ENCODE data around the gene USH2A. TPM values are rescaled to one million over a fixed set of nuclear protein-coding genes. Genes with fewer than 3 reads are reported as not detected.

Gene USH2A
- total RNA-seq, 4 donors from 2014 or later, result under 0.01 TPM; not detected in 3

DNA sequence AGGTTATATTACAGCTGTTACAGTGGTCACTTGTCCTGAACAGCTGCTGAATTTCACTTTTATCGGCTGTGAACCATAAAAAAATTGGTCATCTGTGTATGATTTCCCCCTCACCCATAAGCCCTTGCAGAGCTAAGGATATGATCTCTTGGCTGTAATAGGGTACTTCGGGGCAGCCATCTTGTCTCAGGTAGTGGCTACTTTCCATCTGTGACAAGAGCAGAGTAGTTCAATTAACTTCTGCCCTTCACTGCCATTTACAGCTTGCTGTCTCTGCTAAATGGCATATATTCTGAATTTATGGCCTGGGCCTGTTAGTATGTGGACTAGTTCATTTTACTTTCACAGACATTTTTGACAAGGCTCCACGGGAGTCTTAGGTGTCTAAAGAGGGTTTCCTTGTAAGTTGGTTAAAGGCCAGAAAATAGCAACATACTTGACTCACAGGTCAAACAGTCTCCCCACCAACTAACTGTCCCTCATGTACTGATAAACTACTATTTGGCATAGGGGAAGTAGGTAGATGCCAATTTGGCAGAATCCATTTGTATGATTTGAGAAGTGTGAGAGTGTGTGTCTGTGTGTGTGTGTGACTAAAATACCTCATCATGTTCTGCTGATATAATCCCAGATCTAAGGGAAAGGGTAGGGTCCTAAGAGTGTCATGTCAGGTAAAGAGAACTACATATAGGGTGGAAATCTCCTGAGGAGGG, 704.5 kb downstream of the USH2A start:
- H3K36me3 ChIP-seq, result no peaks in the 10 kb centered on the region
- intact Hi-C loops (cut with DNase I; ENCODE audit: low total_unique reads), result no loop called here
- no peaks in the 10 kb centered on the region for H3K4me1 ChIP-seq
- TF ChIP-seq POLR2A (IDR thresholded peaks at IDR 0.05), result no peak
- TF ChIP-seq, protein P1, sequence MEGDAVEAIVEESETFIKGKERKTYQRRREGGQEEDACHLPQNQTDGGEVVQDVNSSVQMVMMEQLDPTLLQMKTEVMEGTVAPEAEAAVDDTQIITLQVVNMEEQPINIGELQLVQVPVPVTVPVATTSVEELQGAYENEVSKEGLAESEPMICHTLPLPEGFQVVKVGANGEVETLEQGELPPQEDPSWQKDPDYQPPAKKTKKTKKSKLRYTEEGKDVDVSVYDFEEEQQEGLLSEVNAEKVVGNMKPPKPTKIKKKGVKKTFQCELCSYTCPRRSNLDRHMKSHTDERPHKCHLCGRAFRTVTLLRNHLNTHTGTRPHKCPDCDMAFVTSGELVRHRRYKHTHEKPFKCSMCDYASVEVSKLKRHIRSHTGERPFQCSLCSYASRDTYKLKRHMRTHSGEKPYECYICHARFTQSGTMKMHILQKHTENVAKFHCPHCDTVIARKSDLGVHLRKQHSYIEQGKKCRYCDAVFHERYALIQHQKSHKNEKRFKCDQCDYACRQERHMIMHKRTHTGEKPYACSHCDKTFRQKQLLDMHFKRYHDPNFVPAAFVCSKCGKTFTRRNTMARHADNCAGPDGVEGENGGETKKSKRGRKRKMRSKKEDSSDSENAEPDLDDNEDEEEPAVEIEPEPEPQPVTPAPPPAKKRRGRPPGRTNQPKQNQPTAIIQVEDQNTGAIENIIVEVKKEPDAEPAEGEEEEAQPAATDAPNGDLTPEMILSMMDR (IDR thresholded peaks at IDR 0.05), result no peak
- no peak overlapping the region for H3K27ac ChIP-seq
- H3K4me3 ChIP-seq, result no peak overlapping the region
- no peak for DNase-seq
- H3K9me3 ChIP-seq, result no peaks in the 10 kb centered on the region
- in situ Hi-C loops (cut with MboI; ENCODE audit: low pct_ligation_motif_present in 1 of 4, low pct_unique_long_range_greater_than_20kb in 1 of 4, low sequenced_read_pairs in 3 of 4), result no loop called here
- no peaks in the 10 kb centered on the region for H3K27me3 ChIP-seq
- WGBS, 2 donors (ENCODE audit: low coverage in 1 of 2), result 33 to 71% methylated on average over 1 to 3 of the region's 3 CpGs

DNA sequence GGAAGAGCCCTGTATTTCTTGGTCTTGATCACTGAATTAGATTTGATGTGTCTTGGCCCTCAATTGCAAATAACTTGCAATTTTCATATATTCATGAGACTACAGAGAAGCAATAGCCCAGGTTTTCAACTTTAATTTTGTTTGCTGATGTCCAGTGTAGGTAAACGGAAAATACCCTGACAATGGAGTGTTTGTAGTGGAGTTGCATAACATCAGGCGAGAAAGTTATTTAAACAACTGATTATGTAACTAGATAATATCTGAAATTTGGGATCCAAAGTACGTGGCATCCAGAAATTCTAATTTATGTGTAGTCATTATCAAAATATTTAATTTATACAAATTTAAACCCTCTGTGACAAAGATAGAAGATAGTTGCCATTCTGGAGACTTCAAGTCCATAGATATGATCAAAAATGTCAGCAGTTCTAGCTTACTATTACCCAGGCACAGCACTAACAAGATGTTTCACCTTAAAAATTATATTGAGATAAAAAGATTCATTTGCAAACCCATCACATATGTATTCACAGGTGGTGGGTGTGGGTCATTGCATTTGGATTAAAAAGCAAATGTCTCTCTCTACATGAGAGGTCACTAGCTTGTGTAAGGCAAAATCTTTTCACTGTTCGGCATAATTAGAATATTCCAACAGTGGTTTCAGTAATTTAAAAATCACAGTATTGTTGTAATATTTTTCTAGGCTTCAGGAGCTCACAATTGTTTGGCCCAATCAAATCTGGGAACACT, 705.4 kb downstream of the USH2A start:
- Histone ChIP-seq H3K36me3 (no peaks in the 10 kb centered on the region), H3K4me1 (no peaks in the 10 kb centered on the region), H3K27ac (no peak overlapping the region), H3K9me3 (no peaks in the 10 kb centered on the region), H3K4me3 (no peak overlapping the region), H3K27me3 (no peaks in the 10 kb centered on the region)
- TF ChIP-seq, protein P1 (IDR thresholded peaks at IDR 0.05), result no peak
- TF ChIP-seq POLR2A (IDR thresholded peaks at IDR 0.05) (no peak), POLR2AphosphoS5 (IDR thresholded peaks at IDR 0.05) (no peak), EP300 (IDR thresholded peaks at IDR 0.05; ENCODE audit: low read depth) (no peak)
- DNase-seq, result no peak
- WGBS, 2 donors (ENCODE audit: low coverage in 1 of 2), result 66 to 75% methylated on average over 4 of the region's 4 CpGs
- intact Hi-C loops (cut with DNase I; ENCODE audit: low total_unique reads) (no loop called here), in situ Hi-C loops (cut with MboI; ENCODE audit: low pct_ligation_motif_present in 1 of 4, low pct_unique_long_range_greater_than_20kb in 1 of 4, low sequenced_read_pairs in 3 of 4) (no loop called here)

DNA sequence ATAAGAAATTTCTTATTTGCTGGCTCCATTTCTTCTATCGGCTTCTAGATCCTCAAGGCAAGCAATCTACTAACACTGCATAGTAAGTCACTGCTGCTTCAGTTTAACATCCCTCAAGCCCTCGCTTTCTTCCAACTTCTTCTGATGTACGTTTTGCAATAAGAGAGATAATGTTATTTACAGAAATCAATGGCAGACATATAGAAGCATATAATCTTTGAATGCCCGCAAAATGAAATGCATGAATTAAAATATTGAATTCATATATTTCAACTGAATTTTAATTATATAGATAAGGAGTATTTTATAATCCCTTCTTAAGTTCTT, 712.4 kb downstream of the USH2A start:
- H3K9me3 ChIP-seq, result no peaks in the 10 kb centered on the region
- no peak overlapping the region for H3K27ac ChIP-seq
- no peaks in the 10 kb centered on the region for H3K36me3 ChIP-seq
- H3K4me3 ChIP-seq, result no peak overlapping the region
- no peaks in the 10 kb centered on the region for H3K4me1 ChIP-seq
- 78 to 79% methylated on average over 4 of the region's 4 CpGs for WGBS, 2 donors (ENCODE audit: low coverage in 1 of 2)
- no peaks in the 10 kb centered on the region for H3K27me3 ChIP-seq
- TF ChIP-seq, protein P1 (IDR thresholded peaks at IDR 0.05), result no peak
- TF ChIP-seq EP300 (IDR thresholded peaks at IDR 0.05; ENCODE audit: low read depth) (no peak), POLR2AphosphoS5 (IDR thresholded peaks at IDR 0.05) (no peak), POLR2A (IDR thresholded peaks at IDR 0.05) (no peak)
- intact Hi-C loops (cut with DNase I; ENCODE audit: low total_unique reads), result no loop called here
- no peak for DNase-seq
- in situ Hi-C loops (cut with MboI; ENCODE audit: low pct_ligation_motif_present in 1 of 4, low pct_unique_long_range_greater_than_20kb in 1 of 4, low sequenced_read_pairs in 3 of 4), result no loop called here

DNA sequence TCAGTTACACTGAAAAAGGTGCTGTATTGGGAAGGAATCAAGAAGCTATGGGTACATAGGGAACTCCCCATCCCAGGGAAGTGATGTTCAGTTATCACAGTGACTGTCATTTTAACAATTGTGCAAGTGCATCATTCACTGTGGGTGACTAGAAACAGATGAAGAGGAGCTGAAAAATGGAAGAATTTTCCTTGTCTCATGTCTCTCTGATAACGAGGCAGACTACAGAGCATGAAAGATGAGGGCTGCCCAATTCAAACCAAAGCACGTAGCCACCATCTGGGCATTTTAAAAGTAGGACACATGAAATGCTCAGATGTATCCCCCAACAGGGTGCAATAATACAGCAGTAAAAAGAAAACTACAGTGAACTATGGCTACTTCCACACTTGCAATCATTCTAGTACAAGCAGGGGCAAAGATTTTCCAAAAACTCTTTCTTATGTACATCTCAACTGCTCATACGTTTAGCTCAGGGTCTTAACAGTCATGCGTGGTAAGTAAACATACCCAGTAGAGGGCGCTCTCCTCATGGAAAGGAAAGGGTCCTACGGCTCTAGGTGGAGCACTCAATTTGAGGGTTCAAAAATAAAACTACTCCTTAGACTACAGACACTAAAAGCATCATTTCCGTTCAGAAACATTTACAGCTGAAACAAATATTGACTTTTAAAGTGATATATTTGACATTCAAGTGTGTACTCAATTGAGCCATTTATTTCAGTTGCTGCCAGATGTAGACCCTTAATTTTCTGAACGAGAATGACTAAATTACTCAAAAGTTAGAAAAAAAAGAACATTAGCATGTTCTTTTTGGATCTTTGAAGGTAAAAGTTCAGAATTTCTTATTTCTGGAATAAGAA, 713.0 kb downstream of the USH2A start:
- Histone ChIP-seq H3K27me3 (no peaks in the 10 kb centered on the region), H3K9me3 (no peaks in the 10 kb centered on the region), H3K27ac (no peak overlapping the region), H3K4me3 (no peak overlapping the region), H3K36me3 (no peaks in the 10 kb centered on the region), H3K4me1 (no peaks in the 10 kb centered on the region)
- 26 to 30% methylated on average over 8 of the region's 8 CpGs for WGBS, 2 donors (ENCODE audit: low coverage in 1 of 2)
- DNase-seq, result no peak
- intact Hi-C loops (cut with DNase I; ENCODE audit: low total_unique reads), result no loop called here
- TF ChIP-seq, protein P1 (IDR thresholded peaks at IDR 0.05), result peak in 3 of 5 experiments; percentile 30 to 47 (median 31)
- no peak for TF ChIP-seq POLR2AphosphoS5 (IDR thresholded peaks at IDR 0.05)
- in situ Hi-C loops (cut with MboI; ENCODE audit: low pct_ligation_motif_present in 1 of 4, low pct_unique_long_range_greater_than_20kb in 1 of 4, low sequenced_read_pairs in 3 of 4), result no loop called here

All from transverse colon (tissue), 4 donors.